ENCODE measurements around the gene CPLANE1.
A peak's percentile ranks its signal among the peaks of the same experiment; 100 is the strongest.
"Not testable (repeated sequence)": the region's sequence is repeated elsewhere in the genome, so short reads cannot be mapped to it uniquely, and the experiment has no call there.

CPLANE1 gene

GRCh38 chr5:37248970-37249814, at the start of gene CPLANE1:
Gene CPLANE1, minus strand, starts transcription at chr5:37249376. Its CDS starts 1,678 bp downstream, at chr5:37247698.
- peak in 1 of 2 donors; percentile 27 for DNase-seq (ENCODE audit: low read depth in 2 of 2)

DNA sequence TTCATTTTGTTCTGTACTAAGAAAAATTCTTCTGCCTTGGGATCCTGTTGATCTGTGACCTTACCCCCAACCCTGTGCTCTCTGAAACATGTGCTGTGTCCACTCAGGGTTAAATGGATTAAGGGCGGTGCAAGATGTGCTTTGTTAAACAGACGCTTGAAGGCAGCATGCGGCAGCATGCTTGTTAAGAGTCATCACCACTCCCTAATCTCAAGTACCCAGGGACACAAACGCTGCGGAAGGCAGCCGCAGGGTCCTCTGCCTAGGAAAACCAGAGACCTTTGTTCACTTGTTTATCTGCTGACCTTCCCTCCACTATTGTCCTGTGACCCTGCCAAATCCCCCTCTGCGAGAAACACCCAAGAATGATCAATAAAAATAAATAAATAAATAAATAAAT, 47.1 kb upstream of the CPLANE1 start:
- not testable (repeated sequence) for DNase-seq (ENCODE audit: low read depth in 2 of 2)

DNA sequence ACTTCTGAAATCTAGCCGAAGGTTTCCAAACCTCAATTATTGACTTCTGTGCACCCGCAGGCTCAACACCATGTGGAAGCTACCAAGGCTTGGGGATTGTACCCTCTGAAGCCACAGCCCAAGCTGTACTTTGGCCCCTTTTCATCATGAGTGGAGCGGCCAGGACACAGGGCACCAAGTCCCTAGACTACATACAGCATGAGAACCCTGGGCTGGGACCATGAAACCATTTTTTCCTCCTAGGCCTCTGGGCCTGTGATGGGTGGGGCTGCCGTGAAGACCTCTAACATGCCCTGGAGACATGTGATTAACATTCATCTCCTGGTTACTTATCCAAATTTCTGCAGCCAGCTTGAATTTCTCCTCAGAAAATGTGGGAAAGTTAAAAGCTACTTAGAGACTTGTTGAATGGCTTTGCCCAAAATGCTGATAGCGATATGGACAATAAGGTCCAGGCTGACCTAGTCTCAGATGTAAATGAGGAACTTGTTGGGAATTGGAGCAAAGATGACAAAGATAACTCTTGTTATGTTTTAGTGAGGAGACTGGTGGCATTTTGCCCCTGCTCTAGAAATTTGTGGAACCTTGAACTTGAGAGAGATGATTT, 34.1 kb upstream of the CPLANE1 start:
- DNase-seq (ENCODE audit: low read depth in 2 of 2), result no peak

- DNase-seq (ENCODE audit: low read depth in 2 of 2), result no peak
Measured at GRCh38 chr5:37275511-37275910, 26.3 kb upstream of the CPLANE1 start.

GRCh38 chr5:37272511-37272910, 23.3 kb upstream of the CPLANE1 start:
- no peak for DNase-seq (ENCODE audit: low read depth in 2 of 2)

GRCh38 chr5:37268100-37268499, 18.9 kb upstream of the CPLANE1 start:
- DNase-seq (ENCODE audit: low read depth in 2 of 2), result not testable (repeated sequence)

GRCh38 chr5:37255774-37256358, 6.7 kb upstream of the CPLANE1 start:
- no peak for DNase-seq (ENCODE audit: low read depth in 2 of 2)

DNA sequence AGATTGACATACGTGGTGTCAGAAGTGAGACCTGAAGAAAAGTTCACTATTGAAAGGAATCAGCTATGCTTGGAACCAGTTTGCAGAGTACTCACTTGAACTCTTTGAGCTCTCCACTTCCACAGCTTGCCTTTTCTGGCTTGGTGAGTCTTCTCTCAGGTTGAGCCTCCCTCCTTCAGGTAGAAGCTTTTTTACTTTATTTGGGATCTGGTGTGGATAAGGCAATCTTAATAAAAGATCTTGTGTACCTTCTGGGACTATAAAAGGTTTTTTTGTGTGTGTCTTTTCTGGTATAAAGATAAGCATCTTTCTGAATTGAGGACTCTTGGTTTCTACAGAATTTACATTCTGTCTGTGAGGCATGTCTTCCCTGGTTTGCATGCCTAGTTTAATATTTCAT, 5.4 kb upstream of the CPLANE1 start:
- no peak for DNase-seq (ENCODE audit: low read depth in 2 of 2)

DNA sequence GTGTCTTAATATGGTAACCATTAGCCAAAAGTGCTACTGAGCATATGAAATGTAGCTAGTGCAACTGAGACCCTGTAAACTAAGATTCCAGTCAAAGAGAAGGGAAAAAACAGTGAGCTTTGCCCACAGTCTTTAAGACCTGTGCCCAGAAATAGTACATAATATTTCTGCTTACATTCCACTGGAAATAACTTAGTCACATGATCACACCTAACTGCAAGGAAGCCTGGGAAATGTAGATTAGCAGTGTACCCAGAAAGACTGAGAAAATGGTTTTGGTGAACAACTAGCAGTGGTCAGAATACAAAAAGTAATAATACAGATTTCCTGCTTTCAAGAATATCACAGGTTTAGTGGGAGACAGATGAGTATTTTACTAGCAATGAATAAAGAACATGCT, 2.5 kb upstream of the CPLANE1 start:
- DNase-seq (ENCODE audit: low read depth in 2 of 2), result no peak

GRCh38 chr5:37249815-37250164, 614 bp upstream of the CPLANE1 start:
- no peak for DNase-seq (ENCODE audit: low read depth in 2 of 2)

DNA sequence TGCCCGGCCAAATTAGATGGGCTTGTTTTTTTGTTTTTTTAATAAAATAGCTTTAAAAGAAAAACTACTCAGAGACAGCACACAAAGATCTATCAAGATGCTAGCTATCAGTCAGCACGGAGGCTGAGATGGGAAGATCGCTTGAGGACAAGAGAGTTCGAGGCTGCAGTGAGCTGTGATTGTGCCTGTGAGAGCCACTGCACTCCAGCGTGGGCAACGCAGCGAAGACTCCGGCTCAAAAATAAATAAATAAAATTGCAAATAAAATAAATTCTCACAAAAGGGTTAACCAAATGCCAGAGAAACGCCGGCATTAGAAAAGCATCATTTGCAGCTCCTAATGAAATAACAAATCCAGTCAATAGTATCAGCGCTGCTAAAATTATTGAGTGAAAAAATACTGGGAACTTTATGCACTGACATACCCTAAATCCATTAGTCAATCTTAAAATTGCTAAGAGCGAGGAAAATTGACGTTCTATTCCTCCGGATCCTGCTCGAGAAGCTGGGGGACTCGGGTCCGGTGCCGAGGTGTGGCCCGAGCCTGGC, 681 bp downstream of the CPLANE1 start:
- no peak for DNase-seq (ENCODE audit: low read depth in 2 of 2)

DNA sequence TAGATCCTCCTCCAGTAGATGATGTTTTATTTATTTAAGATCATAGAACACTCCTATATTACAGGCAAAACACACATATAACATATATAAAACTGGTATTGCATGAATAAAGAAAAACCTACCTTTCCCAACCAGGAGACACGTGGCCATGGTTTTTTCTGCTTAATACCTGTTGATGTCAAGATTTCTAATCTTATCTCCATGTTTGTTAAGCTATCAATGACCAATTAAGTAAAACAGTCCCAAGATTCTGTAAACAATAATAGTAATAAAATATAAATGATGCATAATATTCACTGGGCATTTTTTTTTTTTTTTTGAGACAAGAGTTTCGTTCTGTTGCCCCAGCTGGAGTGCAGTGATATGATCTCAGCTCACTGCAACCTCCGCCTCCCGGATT, 1.7 kb downstream of the CPLANE1 start:
- DNase-seq (ENCODE audit: low read depth in 2 of 2), result no peak

DNA sequence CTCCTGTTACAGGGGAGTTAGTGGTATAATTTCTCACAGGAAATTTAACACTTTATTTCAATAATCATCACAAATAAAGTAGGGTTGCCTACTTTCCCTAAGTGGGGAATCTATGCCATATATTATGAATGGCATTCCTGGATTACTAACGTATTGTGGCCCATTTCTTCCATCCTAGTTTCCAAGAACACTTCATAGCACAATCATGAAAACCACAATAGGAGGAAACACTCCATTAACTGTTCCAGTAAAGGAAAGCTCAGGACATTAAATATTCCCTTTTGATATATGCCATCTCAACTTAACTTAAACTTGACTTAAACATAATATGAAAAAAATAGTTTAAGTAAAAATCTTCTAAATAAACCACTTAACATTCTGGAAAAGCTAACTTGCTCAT, 2.1 kb downstream of the CPLANE1 start:
- DNase-seq (ENCODE audit: low read depth in 2 of 2), result no peak

DNA sequence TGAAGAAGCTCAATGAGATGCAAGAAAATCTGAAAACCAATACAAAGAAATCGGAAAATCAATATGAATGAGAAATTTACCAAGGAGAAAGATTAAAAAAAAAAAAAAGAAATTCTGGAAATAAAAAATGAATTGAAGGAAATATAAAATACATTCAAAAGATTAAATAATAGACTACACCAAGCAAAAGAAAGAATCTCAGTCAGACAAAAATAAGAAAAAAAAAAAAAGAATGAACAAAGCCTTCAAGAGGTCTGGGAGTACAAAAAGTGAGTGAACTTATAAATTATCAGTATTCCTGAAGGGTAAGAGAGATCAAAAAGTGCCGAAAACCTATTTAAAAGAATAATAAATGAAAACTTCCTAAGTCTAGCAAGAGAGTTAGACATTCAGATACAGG, 14.9 kb downstream of the CPLANE1 start:
- no peak for DNase-seq (ENCODE audit: low read depth in 2 of 2)

- no peak for DNase-seq (ENCODE audit: low read depth in 2 of 2)
Measured at GRCh38 chr5:37226377-37226776, 22.8 kb downstream of the CPLANE1 start.

DNA sequence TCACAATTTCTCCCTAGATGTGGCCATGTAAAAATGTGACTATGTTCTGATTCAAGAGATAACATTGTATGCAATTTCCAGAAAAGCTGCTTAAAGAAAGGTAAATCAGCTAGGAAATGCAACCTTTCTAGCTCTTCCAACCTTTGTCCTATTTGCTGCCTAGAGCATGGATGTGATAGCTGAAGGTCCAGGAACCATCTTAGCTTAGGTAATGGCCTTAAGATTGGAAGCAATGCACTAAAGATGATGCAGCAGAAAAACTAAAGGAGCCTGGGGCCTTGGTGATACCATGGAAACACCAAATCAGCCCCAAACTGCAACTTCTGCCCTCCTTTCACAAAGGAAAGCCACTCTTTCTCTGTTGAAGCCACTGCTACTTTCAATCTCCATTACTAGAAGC, 27.0 kb downstream of the CPLANE1 start:
- no peak for DNase-seq (ENCODE audit: low read depth in 2 of 2)

GRCh38 chr5:37220426-37220825, 28.8 kb downstream of the CPLANE1 start:
- DNase-seq (ENCODE audit: low read depth in 2 of 2), result not testable (repeated sequence)

DNA sequence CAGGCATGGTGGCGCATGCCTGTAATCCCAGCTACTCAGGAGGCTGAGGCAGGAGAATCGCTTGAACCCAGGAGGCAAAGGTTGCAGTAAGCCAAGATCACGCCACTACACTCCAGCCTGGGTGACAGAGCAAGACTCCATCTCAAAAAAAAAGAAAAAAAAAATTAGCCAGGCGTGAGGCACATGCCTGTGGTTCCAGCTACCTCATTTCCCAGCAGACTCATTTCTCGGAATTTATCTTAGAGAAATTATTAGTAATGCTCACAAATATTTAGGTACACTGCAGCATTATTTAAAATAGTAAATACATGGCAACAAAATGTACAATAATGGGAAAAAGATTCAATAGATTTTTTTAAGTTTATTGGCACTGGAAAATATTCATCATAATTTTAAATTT, 29.8 kb downstream of the CPLANE1 start:
- DNase-seq (ENCODE audit: low read depth in 2 of 2), result not testable (repeated sequence)

DNA sequence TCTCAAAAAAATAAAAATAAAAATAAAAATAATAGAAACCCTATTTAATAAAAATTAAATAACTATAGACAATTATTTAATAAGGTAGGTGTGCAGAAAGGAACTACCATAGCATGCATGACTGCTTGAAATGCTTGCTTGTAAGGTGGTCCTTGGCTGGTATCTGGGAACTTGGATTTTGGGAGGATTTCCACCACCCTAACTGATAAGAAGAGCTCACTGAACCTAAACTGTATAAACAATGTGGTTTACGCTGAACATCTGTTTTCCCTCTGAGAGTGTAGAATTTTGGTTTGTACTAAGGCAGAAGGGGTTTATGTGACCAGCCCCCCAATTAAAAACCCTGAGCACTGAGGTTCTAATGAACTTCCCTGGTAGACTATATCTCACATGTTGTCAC, 31.2 kb downstream of the CPLANE1 start:
- no peak for DNase-seq (ENCODE audit: low read depth in 2 of 2)

DNA sequence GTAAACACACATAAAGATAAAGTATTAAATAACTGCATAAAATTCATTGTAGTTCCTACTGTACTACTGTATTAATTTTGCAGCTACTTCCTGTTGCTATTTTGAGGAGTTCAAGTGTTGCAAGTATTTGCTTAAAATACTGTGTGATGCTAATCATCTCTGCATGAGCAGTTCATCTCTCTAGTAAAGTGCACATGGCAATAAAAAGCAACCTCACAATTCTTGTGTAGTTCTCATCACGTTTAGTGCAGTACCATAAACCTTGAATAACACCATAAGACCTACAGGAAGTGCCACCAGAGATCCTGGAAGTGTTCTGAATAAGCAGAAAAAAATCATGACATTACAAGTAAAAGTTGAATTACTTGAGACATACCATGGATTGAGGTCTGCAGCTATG, 34.6 kb downstream of the CPLANE1 start:
- no peak for DNase-seq (ENCODE audit: low read depth in 2 of 2)

DNA sequence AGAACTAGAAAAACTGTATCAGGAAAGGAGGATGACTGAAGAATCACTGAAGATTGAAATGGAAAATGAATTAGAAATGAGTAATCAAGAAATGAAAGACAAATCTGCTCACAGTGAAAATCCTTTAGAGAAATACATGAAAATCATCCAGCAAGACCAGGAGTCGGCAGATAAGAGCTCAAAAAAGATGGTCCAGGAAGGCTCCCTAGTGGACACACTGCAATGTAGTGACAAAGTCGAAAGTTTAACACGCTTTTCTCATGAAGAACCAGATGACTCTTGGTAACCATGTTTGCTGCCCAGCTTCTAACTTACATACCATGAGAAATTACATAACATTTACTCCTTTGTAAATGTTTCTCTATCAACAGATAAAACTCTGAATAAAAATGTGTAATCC, 37.1 kb downstream of the CPLANE1 start:
- no peak for DNase-seq (ENCODE audit: low read depth in 2 of 2)

- no peak for DNase-seq (ENCODE audit: low read depth in 2 of 2)
Measured at GRCh38 chr5:37211661-37212060, 37.5 kb downstream of the CPLANE1 start.

Data from stimulated activated CD8-positive, alpha-beta memory T cell treated with anti-CD3 and anti-CD28 coated beads, Interleukin-7, amount 100 ng/mL, for 1 hour (primary cell).